GM15510 (cell line): ENCODE data around the gene ISM2.

Experiments used
- POLR2A ChIP-seq: IDR thresholded peaks from 3 replicates; pipeline ENCODE4 v1.6.1; 2011; ENCODE audit warnings: borderline replicate concordance; ENCODE audit not compliant: insufficient read length; ENCODE audit errors: extremely low read depth

Gene ISM2

DNA sequence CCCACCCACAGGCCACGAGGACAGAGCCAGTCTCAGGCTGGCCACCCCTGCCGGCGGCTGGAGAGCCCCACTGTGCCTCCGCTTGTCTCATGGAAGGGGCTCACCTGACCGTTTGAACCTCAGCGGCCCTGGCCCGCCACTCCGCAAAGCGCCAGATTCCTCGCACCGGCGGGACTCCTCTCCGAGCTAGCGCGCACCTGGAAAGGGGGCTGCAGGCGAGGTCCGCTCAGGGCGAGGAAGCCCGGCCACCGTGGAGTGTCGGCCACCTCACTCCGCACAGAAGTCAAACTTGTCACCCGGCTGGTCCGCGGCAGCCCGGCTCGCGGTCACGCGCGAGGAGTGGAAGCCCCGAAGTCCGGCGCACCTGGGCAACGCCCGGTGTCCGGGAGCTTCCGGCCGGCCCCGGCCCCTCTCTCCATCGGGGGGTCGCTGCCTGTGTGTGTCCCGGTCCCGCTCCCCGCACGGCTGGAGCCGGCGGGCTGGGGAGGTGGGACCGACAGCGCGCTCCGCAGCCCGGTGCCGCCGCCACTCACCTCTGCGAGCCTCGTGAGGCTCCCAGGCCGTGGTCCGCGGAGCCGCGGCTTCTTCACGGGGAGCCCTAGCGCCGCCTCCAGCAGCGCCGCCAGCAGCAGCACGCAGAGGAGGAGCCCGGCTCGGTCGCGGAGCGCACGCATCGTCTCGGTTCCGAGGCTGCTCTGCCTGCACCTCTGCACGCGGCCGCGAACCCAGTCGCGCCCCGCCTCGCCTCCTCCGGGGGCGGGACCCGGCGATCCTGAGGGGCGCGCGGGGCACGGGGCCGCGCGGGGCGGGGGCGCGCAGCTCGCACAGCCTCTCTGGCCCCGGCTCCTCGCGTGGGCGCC lies at the start of gene ISM2:
Gene ISM2, minus strand, starts transcription at position 697 of the 860 bp plus-strand sequence. Its CDS starts 23 bp downstream, at position 674.
- TF ChIP-seq POLR2A = no peak

DNA sequence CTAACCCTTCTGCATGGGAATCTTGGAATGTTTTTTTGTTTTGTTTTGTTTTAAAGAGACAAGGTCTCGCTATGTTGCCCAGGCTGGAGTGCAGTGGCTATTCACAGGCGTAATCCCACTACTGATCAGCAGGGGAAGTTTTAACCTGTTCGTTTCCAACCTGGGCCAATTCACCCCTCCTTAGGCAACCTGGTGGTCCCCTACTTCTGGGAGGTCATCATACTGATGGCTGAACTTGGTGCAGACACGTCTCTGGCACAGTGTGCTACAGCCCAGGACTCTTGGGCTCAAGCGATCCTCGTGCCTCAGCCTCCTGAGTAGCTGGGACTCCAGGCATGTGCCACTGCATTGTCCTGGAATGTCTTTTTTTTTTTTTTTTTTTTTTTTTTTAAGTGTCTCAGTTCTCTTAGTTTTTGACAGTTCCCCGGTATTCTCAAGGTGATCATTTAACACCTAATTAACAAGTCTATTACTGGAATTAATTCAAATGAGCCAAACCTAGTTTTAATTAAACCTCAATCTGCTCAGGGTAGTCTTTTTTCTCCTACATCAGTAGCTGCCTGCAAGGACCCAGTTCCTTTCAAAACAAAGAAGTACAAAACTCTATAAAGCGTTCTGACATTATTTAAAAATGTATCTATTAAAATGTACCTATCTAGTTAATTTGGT lies 49.0 kb upstream of the ISM2 start:
- TF ChIP-seq POLR2A = no peak

DNA sequence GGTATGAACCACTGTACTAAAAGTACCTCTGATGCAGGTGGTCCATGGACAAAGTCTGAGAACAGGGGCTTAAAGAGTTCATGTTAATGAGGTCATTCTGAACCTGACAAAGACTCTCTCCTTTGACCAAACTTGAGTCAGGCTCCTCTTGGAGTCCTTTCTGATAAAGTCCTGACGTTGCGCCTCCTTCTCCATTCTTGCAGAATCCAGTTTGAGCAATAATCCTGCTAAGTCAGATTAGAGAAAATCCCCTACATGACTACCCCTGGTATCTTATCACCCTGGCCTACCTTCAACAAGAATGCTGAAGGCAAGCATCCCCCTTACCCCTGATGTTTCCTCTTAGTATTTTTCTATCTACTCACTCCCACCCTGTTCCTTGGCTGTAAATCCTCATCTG lies 46.0 kb upstream of the ISM2 start:
- TF ChIP-seq POLR2A = no peak

DNA sequence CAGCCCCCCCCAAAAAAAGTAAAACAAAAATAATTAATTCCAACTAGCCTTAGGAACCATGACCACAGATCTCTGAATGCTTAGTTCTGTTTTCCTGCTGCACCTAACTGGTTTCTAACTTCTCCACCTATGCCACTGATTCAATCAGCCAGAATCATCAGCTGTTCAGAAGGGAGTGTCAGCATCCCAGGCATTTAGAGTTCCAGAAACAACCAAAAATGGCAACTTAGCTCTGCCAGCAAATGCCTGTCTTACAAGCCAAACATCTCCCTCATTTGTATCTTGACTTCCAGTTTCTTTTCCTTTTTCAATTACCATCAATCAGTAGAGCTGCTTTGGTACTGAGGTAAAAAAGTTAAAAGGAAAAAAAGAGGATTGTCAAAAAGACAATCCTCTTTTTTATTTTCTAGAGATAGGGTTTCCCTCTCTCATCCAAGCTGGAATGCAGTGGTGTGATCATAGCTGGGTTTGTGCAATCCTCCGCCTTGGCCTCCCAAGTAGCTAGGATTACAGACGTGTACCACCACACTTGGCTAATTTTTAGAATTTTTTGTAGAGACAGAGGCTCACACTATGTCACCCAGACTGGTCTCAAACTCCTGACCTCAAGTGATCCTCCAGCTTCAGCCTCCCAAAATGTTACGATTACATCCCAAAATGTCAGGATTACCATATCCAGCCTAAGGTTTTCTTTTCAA lies 45.2 kb upstream of the ISM2 start:
- TF ChIP-seq POLR2A = no peak

DNA sequence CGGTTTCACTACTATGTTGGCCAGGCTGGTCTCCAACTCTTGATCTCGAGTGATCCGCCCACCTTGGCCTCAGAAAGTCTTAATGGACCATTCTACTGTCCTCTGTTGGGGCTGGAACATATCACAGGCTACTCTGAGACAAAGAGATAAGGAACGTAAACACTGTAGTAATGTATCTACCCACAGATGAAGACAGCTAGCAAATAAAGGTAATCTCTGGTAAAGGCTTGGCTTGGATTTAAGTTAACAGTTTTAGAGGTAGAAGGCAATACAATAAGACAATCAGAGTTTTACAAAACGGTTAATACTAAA lies 44.6 kb upstream of the ISM2 start:
- TF ChIP-seq POLR2A = no peak

DNA sequence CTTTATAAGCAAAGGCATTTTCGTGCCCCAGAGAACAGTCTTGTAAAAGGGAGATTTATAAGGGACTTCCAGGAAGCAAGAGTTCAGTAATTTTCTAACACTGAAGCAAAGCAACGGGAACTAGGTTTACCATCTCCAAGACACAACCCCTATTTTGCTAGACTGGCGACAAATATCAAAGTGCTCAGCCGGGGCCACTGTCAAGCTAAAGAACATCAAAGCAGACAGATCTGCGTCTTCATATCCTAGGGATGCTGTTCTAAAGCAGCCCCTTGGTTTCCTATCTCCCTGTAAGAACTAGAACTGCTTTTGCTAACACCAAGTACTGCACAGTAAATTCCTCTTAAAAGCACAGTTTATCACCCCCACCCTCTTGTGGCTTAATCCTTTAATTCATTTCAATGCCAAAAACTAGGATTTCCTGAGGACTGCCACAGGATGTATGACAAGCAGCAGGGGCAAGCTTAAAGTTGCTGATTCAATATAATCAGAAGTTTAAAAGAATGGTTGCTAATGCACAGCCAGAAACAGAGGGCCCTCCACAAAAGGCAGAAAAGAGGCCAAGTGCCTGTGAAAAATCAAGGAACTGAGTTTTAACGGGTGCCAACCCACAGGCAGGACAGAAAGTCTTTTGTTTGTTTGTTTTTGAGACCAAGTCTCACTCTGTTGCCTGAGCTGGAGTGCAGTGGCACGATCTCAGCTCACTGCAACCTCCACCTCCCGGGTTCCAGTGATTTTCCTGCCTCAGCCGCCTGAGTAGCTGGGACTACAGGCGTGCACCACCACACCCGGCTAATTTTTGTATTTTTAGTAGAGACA lies 44.0 kb upstream of the ISM2 start:
- no peak for TF ChIP-seq POLR2A

DNA sequence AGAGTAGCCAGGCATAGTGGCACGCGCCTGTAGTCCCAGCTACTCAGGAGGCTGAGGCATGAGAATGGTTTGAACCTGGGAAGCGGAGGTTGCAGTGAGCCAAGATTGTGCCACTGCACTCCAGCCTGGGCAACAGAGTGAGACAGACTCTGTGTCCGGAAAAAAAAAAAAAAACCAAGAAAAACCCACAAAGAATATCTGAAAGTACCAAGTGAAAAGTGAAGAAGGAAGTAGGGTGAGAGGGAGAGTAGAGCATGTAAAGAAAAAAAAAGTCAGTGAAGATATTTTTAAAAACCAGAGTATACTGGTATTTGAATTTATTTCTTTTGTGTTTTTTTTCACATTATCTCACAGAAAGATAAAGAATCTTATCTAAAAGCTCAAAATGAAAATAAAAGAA lies 43.3 kb upstream of the ISM2 start:
- TF ChIP-seq POLR2A = no peak

DNA sequence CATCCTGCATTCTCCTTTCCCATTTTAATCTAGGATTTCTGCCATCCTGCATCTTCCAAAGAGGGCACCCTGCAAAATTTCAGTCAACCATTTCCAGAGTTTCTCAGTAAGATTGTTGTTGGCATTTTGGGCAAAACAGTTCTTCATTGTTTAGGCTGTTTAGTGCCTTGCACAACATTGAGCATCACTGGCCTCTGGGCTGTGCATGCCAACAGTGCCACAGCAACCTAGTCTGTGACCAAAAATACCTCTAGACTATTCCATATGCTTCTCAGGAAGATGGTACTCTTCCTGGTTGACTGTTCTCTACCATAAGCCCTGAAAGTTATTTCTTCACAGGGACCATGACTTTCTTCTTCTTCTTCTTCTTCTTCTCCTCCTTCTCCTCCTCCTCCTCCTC lies 32.5 kb upstream of the ISM2 start:
- no peak for TF ChIP-seq POLR2A

DNA sequence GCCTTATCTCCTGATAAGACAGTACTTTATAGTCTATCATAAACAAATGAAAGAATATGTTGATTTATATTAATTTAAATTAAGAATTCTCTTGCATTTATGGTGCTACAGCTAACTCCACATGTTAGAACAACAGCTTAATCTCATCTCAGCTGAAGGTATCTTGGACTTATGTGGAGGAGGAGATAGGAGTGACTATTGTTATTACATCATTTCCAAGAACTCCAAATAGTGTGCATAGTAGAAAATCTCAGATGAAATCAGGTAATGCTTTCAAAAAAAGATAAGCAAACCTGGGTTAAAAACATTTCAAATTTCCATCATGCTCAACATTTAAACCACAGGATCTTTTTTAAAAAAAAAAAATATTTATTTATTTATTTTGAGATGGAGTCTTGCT lies 31.3 kb upstream of the ISM2 start:
- TF ChIP-seq POLR2A = no peak

DNA sequence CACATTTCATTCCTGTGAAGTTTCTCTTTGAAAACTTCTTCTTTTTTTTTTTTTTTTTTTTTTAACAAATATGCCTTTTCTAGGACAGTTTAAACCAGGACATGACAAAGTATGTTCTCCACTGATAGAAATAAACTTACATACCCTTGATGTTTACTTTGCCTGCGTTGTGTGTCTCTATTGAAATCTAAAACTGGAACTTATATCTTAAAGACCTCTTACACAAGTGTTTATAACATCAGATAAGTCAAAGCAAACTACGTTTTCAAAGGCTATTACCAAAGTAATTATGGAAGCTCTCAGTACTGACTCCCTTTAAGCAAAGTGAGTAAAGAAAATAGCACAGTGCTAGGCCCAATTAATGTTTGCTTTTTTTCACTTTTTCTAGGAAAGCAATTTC lies 30.6 kb upstream of the ISM2 start:
- no peak for TF ChIP-seq POLR2A

DNA sequence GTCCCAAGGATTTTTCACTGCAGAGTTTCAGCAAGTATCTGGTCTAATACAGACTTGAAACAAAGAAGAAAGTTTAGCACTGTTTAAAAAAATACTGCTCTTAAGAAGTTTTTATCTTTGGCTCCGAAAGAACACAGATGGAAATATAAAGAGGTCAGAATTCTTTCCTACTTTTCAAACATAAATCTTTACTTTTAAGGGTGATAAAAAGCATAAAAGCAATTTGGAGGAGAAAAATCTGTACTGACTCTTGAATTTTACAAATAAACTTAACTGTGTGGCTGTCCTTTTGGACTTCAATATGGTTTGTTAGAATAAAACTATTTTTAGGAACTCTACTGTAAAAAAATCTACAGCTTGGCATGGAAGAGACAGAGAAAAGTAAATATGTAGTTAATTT lies 27.6 kb upstream of the ISM2 start:
- TF ChIP-seq POLR2A = no peak

DNA sequence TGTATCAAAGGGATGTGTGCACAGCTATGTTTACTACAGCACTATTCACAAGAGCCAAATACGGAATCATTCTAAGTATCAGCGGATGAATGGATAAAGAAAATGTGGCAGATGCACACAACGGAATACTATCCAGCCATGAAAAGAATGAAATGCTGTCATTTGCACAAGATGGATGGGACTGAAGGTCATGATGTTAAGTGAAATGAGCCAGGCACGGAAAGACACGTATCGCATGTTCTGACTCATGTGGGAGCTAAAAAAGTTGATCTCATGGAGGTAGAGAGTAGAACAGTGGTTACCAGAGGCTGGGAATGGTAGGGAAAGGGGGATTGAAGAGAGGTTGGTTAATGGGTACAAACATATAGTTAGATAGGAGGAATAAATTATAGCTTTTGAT lies 25.9 kb upstream of the ISM2 start:
- TF ChIP-seq POLR2A = no peak

DNA sequence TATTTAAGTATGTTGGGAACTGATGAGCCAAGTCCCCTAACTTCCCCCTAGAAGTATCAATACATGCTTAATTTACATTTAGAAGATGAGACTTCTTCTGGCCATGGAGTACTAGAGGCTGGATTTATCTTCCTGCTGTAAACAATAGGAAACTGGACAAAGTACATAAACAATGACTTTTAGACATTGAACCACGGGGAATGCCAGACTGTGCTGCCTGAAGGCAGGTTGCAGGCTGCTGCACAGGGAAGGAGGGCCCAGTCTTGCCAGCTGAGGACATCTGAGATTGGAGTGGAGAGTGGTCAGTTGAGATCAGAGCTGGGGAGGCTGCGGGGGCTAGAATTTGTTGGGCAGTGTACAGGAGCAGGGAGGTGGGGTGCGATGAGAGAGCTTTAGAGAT lies 24.5 kb upstream of the ISM2 start:
- TF ChIP-seq POLR2A = no peak

DNA sequence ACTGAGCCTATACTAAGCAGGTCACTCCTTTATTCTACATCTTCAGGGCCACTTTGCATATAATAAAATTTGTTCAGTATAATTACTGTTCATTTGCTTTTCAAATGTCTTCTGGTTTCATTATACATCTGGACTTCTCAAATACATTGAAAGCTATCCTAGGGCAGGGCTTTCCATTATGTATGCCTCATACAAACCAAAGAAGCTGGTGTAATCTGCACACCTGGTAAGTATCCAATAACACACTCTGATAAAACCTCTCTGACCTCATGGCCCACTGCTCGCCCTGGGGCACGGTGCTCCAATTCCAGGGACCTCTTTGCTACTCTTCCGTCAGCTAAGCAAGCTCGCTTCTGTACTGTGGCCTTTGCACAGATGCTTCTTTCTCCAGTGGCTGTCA lies 21.9 kb upstream of the ISM2 start:
- no peak for TF ChIP-seq POLR2A

DNA sequence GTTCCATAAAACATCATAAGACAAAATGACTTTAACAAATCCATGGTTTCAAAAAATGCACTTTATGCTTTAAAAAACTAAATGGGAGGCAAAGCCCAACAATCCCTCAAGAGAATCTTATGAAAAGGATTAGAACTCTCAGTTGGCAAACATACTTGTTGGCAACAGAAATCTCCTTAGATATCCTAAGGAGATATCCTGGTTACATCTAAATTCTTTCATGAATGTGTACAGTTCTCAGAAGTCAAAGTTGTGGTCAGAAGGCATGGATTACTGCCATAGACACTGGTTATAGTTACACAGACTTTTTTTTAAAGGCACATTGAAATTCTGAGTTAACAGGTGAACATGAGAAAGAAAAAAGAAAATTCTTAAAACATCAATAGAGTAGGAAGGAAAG lies 17.5 kb upstream of the ISM2 start:
- no peak for TF ChIP-seq POLR2A
